Prostate gland (tissue), 2 donors: ENCODE results near the gene MAP3K7CL.

Source experiments
- CTCF ChIP-seq, 4 experiments: fragments of 200-600 bp in 2 of 4; fragments of 450-650 bp in 2 of 4; sonication (generic) in 2 of 4; IDR thresholded peaks; 1 replicate in 3 of 4; 2 replicates in 1 of 4; pipeline ENCODE4 v1.5.1; 2016 to 2019; ENCODE audit warnings: antibody characterized with exemption in 4 of 4, mild to moderate bottlenecking in 2 of 4, moderate library complexity in 2 of 4
- POLR2A ChIP-seq: fragments of 450-650 bp; IDR thresholded peaks from one replicate; pipeline ENCODE4 v1.6.1; 2016; ENCODE audit warnings: antibody characterized with exemption, mild to moderate bottlenecking

- no peak for TF ChIP-seq POLR2A
- TF ChIP-seq CTCF (IDR thresholded peaks at IDR 0.05), result no peak
These were observed 75.5 kb downstream of the MAP3K7CL start for GRCh38 chr21:29205988-29206387.
